HG02885 (cell line): Measurements from ENCODE around the gene UNC13A.

Experiments
- ATAC-seq: cut with Tn5 transposase; IDR thresholded peaks from one replicate; pipeline ENCODE4 v1.9.1; 2021; ENCODE audit warnings: mild to moderate bottlenecking; ENCODE audit not compliant: unreplicated experiment, poor library complexity

The UNC13A gene

GRCh38 chr19:17673937-17674799 lies 14.0 kb downstream of the UNC13A start:
- ATAC-seq = no peak

GRCh38 chr19:17671906-17672305 lies 16.2 kb downstream of the UNC13A start:
- ATAC-seq = no peak

GRCh38 chr19:17669419-17669818 lies 18.7 kb downstream of the UNC13A start:
- no peak for ATAC-seq

- ATAC-seq = no peak
These were observed 23.1 kb downstream of the UNC13A start for GRCh38 chr19:17665058-17665457.

- ATAC-seq = no peak
These were observed 28.2 kb downstream of the UNC13A start for GRCh38 chr19:17659996-17660395.

- no peak for ATAC-seq
These were observed 29.5 kb downstream of the UNC13A start for GRCh38 chr19:17658666-17659065.

- ATAC-seq = no peak
These were observed 29.9 kb downstream of the UNC13A start for GRCh38 chr19:17658240-17658639.

- ATAC-seq = no peak
These were observed 31.2 kb downstream of the UNC13A start for GRCh38 chr19:17656970-17657369.

GRCh38 chr19:17655751-17656472 lies 32.2 kb downstream of the UNC13A start:
- no peak for ATAC-seq

- ATAC-seq = no peak
These were observed 33.2 kb downstream of the UNC13A start for GRCh38 chr19:17654993-17655392.

- no peak for ATAC-seq
These were observed 35.5 kb downstream of the UNC13A start for GRCh38 chr19:17652627-17653026.

GRCh38 chr19:17648786-17649185 lies 39.4 kb downstream of the UNC13A start:
- ATAC-seq = no peak

GRCh38 chr19:17648097-17648660 lies 40.0 kb downstream of the UNC13A start:
- no peak for ATAC-seq

GRCh38 chr19:17647071-17648020 lies 40.8 kb downstream of the UNC13A start:
- no peak for ATAC-seq

GRCh38 chr19:17646441-17646840 lies 41.7 kb downstream of the UNC13A start:
- ATAC-seq = no peak

- no peak for ATAC-seq
These were observed 42.7 kb downstream of the UNC13A start for GRCh38 chr19:17645339-17645963.

GRCh38 chr19:17642656-17643055 lies 45.5 kb downstream of the UNC13A start:
- ATAC-seq = no peak

- no peak for ATAC-seq
These were observed 46.3 kb downstream of the UNC13A start for GRCh38 chr19:17641846-17642245.

GRCh38 chr19:17641181-17641580 lies 47.0 kb downstream of the UNC13A start:
- no peak for ATAC-seq

GRCh38 chr19:17633700-17634099 lies 54.5 kb downstream of the UNC13A start:
- no peak for ATAC-seq
